Measurements from ENCODE around the gene PAFAH2.

GRCh38 chr1:25977801-25978200 lies 20.1 kb downstream of the PAFAH2 start:
- TF ChIP-seq CTCF (IDR thresholded peaks at IDR 0.05) (no peak), POLR2A (IDR thresholded peaks at IDR 0.05) (no peak), POLR2AphosphoS5 (IDR thresholded peaks at IDR 0.05) (no peak)

Measured in stomach (tissue), 4 donors.